ENCODE measurements around the gene WNT5A. TPM values are rescaled to one million over a fixed set of nuclear protein-coding genes. Genes with fewer than 3 reads are reported as not detected.

Gene WNT5A
- total and polyA plus RNA-seq, 10 donors: 1.1 to 26.7 (median 11.3) TPM

DNA sequence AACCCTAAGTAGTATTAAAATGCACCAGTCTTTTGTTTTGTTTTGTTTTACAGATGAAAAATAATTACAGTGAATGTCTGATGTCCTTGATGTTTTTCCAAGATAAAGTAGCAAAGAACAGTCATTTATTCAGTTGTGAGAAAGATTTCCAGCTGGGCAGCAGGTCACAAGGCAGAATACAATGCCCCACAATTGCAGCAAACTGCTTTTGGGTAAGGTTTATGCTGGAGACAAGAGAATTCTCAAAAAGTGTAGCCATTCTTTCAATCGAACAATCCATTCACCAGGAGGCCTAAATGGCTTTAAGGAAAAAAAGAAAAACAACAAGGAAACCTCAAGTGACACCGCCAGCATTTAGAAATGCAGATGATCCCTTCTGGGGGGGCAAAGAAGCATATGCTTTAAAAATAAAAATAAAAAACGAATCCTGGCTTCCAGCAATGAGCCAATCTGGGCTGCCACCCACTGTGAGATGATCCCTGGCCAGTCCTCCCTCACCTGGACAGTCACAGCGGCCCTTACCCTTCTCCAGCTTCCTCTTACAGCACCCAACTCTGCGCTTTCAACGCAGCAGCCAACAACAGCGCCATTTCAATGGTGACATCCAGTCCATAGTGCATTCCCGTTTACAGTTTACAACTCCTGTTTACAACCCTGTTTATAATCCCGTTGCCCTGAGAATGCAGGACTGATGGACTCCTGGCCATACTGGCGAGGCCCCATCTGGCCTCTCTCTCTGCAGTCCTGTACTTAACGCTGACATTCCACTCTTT, 25.7 kb upstream of the WNT5A start:
- no peak for DNase-seq
- no peaks in the 10 kb centered on the region for H3K4me1 ChIP-seq
- WGBS, 5 donors: 59 to 72% (median 63%) methylated on average over 11 of the region's 11 CpGs
- peaks cover 0 to 19% (median 0%) of the 10 kb centered on the region in 7 donors for H3K27me3 ChIP-seq (replicated peaks in 1 of 7)
- TF ChIP-seq, protein P1, sequence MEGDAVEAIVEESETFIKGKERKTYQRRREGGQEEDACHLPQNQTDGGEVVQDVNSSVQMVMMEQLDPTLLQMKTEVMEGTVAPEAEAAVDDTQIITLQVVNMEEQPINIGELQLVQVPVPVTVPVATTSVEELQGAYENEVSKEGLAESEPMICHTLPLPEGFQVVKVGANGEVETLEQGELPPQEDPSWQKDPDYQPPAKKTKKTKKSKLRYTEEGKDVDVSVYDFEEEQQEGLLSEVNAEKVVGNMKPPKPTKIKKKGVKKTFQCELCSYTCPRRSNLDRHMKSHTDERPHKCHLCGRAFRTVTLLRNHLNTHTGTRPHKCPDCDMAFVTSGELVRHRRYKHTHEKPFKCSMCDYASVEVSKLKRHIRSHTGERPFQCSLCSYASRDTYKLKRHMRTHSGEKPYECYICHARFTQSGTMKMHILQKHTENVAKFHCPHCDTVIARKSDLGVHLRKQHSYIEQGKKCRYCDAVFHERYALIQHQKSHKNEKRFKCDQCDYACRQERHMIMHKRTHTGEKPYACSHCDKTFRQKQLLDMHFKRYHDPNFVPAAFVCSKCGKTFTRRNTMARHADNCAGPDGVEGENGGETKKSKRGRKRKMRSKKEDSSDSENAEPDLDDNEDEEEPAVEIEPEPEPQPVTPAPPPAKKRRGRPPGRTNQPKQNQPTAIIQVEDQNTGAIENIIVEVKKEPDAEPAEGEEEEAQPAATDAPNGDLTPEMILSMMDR (IDR thresholded peaks at IDR 0.05 in 8 of 11, conservative IDR thresholded peaks at IDR 0.05 in 3 of 11): no peak
- TF ChIP-seq POLR2A (IDR thresholded peaks at IDR 0.05) (no peak), POLR2AphosphoS5 (IDR thresholded peaks at IDR 0.05) (no peak)
- no peaks in the 10 kb centered on the region for H3K9me3 ChIP-seq
- intact Hi-C loops (cut with DNase I; ENCODE audit: low total_unique reads): no loop called here
- no peak overlapping the region for H3K4me3 ChIP-seq
- H3K27ac ChIP-seq: no peak overlapping the region
- no peaks in the 10 kb centered on the region for H3K36me3 ChIP-seq

DNA sequence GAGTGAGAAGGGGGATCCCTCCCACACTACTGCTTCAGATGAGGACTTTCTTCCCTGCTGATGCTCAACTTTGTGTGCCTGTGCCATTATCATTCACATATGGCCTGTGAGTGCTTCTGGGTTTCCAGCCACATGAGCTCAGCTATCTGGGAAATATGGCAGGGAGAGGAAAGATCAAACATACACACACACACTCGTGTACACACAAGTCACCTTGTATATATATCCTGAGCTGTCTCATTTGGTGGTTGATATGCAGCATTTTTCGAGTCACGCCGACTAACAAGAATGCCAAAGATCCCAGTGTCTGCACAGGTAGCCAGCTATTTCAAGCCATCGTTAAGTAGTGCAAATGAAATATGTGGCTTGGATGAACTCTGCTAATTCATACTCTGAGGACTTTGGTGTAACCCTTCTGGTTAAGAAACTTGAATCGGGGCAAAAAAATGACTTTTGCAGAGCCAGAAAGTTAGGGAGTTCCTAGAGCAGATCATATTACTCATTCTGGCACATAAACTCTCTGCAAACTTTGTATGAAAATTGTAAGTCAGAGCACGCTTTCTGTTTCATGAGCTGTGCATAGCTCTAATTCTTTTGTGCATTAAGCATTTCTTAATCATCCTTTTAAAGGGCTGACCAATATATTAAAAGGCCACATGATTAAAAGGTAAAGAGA, 24.9 kb upstream of the WNT5A start:
- intact Hi-C loops (cut with DNase I; ENCODE audit: low total_unique reads): no loop called here
- Histone ChIP-seq H3K9me3 (no peaks in the 10 kb centered on the region), H3K27me3 (replicated peaks in 1 of 7) (peaks cover 0 to 19% (median 0%) of the 10 kb centered on the region in 7 donors), H3K4me3 (no peak overlapping the region), H3K4me1 (no peaks in the 10 kb centered on the region), H3K27ac (no peak overlapping the region), H3K36me3 (no peaks in the 10 kb centered on the region)
- no peak for DNase-seq
- TF ChIP-seq POLR2A (IDR thresholded peaks at IDR 0.05): no peak
- TF ChIP-seq, protein P1 (IDR thresholded peaks at IDR 0.05 in 8 of 11, conservative IDR thresholded peaks at IDR 0.05 in 3 of 11): no peak
- TF ChIP-seq POLR2AphosphoS5 (IDR thresholded peaks at IDR 0.05): no peak
- WGBS, 5 donors: 72 to 82% (median 75%) methylated on average over 7 of the region's 7 CpGs

DNA sequence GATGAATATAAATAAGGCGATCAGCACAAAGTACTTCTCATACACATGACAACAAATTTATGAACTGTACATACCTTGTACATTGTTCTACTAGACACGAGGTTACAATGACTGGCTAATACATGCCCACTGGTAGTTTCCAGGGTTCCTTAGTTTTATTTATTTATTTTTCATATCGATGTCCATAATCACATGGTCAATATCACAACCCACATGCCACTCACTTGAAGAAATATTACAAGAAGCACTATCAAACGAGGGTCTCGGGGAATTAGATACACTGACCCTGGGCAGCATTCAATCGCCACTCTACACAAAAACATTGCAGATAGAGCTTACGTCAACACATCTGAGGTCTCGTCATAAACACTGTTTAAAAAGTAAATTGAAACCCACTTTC, 21.2 kb upstream of the WNT5A start:
- no peak overlapping the region for H3K27ac ChIP-seq
- H3K9me3 ChIP-seq: no peaks in the 10 kb centered on the region
- DNase-seq: no peak
- H3K27me3 ChIP-seq (replicated peaks in 1 of 7): no peaks in the 10 kb centered on the region
- H3K36me3 ChIP-seq: no peaks in the 10 kb centered on the region
- TF ChIP-seq POLR2A (IDR thresholded peaks at IDR 0.05) (no peak), POLR2AphosphoS5 (IDR thresholded peaks at IDR 0.05) (no peak)
- TF ChIP-seq, protein P1 (IDR thresholded peaks at IDR 0.05 in 8 of 11, conservative IDR thresholded peaks at IDR 0.05 in 3 of 11): no peak
- H3K4me3 ChIP-seq: no peak overlapping the region
- WGBS, 5 donors: 89 to 95% (median 91%) methylated on average over 8 of the region's 8 CpGs
- intact Hi-C loops (cut with DNase I; ENCODE audit: low total_unique reads): no loop called here
- H3K4me1 ChIP-seq: no peaks in the 10 kb centered on the region

GRCh38 chr3:55507808-55508207, 20.7 kb upstream of the WNT5A start:
- 82 to 89% (median 88%) methylated on average over 1 of the region's 1 CpG for WGBS, 5 donors
- no peak for DNase-seq
- Histone ChIP-seq H3K9me3 (no peaks in the 10 kb centered on the region), H3K4me1 (no peaks in the 10 kb centered on the region), H3K36me3 (no peaks in the 10 kb centered on the region), H3K4me3 (no peak overlapping the region), H3K27me3 (replicated peaks in 1 of 7) (no peaks in the 10 kb centered on the region), H3K27ac (no peak overlapping the region)
- intact Hi-C loops (cut with DNase I; ENCODE audit: low total_unique reads): no loop called here
- TF ChIP-seq POLR2AphosphoS5 (IDR thresholded peaks at IDR 0.05) (no peak), POLR2A (IDR thresholded peaks at IDR 0.05) (no peak)
- TF ChIP-seq, protein P1 (IDR thresholded peaks at IDR 0.05 in 8 of 11, conservative IDR thresholded peaks at IDR 0.05 in 3 of 11): no peak

Measured in spleen (tissue), 11 donors.